T1000 (cell line): ENCODE results near the gene DDR1.
"Not testable (repeated sequence)": the region's sequence is repeated elsewhere in the genome, so short reads cannot be mapped to it uniquely, and the experiment has no call there.

Source experiments
- DNase-seq: peaks from one replicate; lab custom pipeline; 2025; ENCODE audit warnings: mixed read lengths; lab: John Stamatoyannopoulos, UW

DDR1 gene

DNA sequence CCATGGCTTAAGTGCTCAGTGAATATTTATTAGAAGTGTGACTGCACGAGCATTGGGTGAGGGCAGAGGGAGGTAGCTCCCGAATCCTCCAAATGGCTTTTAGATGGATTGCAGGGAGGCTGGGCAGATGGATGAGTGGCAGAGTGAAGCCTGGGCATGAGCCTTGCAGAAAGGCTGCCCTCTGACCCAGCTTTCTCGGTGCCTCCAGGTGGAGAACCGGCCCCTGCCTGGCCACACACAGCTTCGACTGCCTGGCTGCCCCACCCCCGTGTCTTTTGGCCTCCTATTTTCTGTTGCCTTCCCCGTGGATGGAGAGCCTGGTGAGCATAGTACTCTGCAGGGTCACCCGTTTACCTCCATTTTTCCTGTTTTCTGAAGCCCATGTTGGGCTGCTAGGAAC is 33.2 kb downstream of the DDR1 start:
- DNase-seq: no peak

DNA sequence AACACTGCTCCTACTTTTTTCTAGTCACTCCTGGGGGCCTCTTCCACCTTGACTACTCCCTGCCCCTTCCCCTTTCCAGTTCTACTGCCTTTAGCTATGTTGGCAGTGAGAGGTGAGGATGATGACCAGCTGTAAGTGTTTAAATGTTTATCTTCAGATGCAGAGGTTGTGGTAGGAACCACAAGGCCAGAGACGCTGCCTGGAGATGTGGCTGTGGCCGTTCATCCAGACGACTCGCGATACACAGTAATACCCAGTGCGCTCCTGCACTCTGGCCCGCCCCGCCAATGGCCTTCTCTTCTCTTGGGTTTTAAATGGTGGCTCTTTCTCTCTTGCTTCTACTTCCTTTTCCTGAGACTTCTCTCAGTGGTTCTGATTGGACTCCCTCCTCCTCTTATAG is 34.4 kb downstream of the DDR1 start:
- no peak for DNase-seq

GRCh38 chr6:30922447-30922852 is 38.1 kb downstream of the DDR1 start:
- DNase-seq: no peak

DNA sequence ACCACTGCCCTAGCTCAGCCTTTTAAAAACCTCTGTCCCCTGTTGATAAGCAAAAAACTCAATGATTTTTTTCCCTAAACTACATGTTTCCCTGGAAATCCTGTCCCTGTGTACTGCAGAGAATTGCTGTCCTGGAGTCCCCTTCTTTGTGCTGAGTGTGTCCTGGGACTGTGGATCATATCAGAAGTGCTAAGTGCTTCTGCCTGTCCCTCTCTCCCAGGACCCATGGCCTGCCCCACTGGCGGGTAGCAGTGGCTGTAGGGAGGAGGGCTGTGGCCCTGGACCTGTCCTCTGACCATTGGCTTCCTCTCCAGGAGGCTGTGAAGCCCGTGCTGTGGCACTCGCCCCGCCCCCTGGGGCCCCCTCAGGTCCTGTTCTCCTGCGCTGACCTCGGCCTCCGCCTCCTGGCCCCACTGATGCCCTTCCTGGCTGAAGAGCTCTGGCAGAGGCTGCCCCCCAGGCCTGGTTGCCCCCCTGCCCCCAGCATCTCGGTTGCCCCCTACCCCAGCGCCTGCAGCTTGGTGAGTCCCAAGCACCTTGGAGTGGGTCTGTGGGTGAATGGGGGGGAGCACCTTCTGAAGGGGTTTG is 39.8 kb downstream of the DDR1 start:
- not testable (repeated sequence) for DNase-seq

DNA sequence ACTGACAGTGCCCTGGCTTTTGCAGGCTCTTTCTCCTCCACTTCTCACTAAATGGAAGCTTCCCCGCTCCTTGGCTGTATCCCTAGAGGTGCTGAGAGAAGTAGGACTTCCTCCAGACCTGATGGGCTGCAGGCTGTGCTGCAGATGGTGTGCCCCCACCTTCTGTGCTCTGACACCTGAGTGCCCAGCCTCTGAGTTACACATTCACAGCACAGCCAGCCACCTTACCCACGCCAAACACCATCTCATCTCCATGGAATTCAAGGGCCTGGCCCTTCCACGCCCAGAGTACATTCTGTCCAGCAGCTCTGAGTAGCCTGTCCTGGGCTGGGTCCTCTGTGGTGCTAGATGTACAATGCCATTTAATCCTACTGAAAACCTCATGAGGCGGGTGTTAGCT is 42.3 kb downstream of the DDR1 start:
- no peak for DNase-seq

GRCh38 chr6:30927080-30927479 is 42.8 kb downstream of the DDR1 start:
- DNase-seq: not testable (repeated sequence)

- no peak for DNase-seq
Observed at GRCh38 chr6:30928677-30929076, 44.4 kb downstream of the DDR1 start.

DNA sequence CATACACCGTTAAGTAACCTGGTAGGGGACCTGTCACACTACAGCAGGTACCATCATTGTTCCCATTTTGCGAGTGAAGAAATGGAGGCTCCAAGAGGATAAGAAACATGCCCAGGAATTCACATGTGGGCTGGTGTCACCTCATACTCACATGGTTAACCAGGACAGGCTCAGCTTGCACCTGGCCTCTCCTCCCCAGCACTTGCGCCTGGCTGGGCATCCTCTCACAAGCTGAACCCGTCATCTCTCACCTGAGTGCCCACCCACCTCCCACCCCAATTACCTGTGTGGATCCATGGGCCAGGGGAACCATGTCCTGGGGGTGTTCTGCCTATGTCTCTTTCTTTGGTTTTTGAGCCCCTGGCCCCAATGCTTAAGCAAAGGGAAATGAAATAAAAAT is 46.2 kb downstream of the DDR1 start:
- no peak for DNase-seq

DNA sequence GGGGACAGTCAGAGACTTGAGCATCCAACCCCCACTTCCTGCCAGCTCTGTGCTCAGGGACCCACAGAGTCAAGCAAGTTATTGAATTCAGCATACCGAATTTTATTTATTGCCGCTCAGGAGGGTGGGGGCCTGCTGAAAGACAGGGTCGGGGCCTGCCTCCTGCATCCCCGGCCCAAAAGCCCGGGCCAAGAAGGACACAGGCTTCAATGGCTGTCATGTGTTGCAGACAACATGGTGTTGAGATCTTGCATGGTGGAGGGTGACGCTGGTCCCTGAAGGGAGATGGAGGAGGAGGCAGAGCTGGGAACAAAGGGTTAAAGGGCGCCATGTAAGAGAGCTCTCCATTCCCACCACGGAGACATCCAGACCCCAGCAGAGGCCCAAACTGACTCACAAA is 47.0 kb downstream of the DDR1 start:
- no peak for DNase-seq

GRCh38 chr6:30931969-30932645 is 47.8 kb downstream of the DDR1 start, which contains the start of gene SFTA2:
SFTA2 (minus strand) TSS chr6:30932170; CDS start chr6:30932096, 74 bp downstream.
- DNase-seq: no peak

DNA sequence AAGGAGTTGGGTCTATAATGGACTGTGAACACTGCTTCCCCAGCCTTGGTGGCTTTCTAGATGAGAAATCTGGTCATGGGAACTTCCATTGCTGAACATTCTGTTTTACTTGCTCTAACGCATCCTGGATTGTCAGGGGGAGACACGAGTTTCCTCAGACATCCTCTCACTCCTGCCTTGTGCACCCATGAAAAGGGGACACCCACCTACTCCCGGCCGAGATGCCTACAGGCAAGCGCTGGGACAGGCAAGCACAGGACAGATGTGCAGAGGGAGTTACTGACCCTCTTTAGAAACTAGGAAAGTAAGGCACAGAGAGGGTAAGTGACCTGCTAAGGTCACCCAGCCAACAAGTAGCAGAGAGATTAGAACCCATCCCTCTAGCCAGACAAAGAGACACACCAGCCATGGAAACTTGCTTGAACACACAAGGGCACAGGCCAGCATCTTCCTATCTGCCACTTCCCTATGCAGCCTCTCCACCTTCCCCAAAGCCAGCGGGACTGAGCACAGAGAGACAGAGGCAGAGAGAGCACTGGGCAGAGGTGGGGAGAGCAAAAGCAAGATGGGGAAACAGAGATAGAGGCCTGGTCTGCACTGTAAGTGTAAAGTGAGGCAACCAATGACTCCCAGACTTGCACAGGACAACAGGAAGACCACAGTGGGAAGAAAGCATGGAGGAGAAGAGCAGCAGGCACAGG is 48.5 kb downstream of the DDR1 start:
- DNase-seq: no peak

DNA sequence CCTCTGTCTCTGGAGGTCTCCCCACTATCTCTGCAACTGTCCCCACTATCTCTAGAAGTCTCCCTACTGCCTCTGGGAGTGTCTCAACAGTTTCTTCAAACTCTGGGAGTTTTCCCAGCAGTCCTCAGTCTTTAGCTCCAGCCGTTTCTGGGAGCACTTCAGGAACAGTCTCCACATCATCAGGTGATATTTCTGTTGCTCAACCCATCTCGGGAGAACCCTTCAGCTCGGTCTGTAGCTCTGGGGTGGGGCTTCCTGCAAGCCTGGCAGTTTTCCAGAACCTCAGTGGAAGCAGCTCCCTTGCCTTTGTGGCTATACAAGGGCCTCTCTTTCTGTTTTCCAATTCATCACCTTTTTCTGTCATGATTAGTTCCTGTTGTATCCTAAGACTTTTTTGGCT is 50.7 kb downstream of the DDR1 start:
- DNase-seq: no peak

DNA sequence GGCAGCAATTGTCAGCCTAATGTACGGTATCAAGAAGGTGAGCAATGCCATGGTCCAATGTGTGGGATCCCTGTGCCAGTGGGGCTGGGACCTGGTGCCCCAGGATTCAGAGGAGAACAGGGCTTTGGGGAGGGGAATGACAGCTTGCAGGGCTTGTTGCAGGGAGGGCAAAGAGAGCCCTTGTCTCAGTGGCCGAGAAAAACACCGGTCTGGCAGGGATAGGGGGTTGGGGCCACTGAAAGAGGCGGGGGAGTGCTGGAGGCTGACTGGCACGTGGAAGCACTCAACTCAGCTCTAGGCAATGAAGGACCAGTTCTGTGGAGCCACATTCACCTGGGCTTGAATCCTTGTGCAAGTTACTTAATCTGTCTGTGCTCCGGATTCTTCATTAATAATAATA is 52.9 kb downstream of the DDR1 start:
- DNase-seq: no peak

DNA sequence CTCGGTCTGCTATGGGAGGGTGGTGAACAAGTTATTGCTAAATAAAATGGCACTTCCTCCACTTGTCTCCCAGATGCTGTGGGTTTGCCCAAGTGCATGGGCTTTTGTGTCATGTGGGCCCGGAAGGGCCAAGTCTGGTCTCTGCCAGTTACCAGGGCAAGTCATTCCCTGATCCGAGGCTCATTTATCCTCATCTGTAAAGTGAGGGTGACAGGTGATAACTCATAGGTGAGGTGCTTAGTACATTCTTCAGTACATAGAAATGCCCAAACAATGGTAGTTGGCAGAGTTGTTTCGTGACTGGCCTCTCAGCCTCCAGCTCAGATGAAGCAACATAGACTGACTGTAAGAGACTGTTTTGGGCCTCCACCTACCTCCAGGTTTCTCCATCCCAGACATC is 54.4 kb downstream of the DDR1 start:
- no peak for DNase-seq

DNA sequence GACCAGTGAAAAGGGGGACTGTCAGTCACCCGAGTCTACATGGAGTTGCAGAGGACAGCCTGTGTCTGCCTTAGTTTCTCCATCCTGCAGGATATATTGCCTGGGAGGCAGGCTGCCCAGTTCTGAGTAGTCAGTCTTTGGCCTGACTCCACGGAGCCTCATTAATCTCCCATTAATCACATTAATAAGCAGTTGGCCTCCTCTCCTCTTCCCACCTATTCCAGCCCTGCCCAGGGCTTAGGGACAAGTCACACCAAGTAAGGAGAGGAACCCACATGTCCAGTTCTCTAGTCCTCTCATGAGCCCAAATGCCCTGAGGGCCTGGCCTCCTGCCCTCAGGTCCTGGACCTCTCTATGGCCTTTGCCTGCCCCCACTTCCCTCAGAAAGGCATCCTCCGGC is 55.2 kb downstream of the DDR1 start:
- no peak for DNase-seq

DNA sequence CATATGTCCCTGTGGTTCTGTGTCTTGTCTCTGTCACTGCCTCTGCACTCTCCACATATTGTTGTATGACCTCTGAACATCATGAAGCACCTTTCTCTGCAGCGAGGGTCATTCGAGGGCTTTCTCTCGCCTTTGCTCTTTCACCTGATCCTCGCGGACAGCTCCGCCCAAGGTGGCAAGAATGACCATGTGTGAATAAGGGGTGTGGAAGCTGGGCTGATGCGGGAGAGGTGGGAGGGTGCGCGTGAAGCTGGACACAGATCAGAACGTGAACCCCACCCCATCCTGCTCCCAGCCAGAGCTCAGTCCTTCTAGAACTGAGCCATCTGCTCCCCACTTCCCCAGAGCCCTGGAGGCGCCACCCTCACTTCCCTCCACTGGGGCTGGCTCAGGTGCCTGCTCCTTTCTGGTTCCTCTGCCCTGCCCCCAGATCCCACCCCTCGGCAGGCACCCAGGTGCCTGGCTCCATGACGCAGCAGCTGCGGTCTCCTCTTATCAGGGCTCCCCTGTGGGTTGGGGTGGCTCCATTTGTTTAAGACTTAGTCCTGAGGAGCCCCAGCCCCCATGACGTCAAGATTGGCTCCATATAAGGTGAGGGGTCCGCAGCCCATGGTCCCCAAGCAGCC is 56.2 kb downstream of the DDR1 start, which contains the start of gene MUCL3:
MUCL3 (plus strand) TSS at position 613 of the 626 bp plus-strand sequence. CDS start 27 bp downstream, outside the sequence.
- no peak for DNase-seq

GRCh38 chr6:30942338-30943060 is 58.2 kb downstream of the DDR1 start:
- peak; percentile 66 for DNase-seq

GRCh38 chr6:30944051-30944450 is 59.7 kb downstream of the DDR1 start:
- no peak for DNase-seq

GRCh38 chr6:30945281-30945680 is 61.0 kb downstream of the DDR1 start:
- no peak for DNase-seq

DNA sequence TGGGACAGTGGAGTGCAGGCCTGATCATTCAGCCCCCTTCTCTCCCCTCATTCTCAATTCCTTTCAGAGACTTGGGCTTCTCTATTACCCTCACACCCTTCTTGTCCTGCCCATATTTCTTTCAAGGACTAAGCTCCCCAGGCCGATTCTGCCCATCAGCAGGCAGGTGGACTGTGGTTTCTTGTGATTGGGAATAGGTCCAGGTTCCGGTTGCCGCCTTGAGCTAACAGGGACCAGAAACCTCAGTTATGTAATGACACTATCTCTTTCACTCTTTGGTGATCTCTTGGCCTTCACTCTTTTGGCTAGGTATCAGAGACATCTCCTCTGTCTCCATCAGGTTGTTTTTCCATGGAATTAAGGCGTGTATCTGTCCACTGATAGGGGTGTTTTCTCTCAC is 62.9 kb downstream of the DDR1 start:
- no peak for DNase-seq

DNA sequence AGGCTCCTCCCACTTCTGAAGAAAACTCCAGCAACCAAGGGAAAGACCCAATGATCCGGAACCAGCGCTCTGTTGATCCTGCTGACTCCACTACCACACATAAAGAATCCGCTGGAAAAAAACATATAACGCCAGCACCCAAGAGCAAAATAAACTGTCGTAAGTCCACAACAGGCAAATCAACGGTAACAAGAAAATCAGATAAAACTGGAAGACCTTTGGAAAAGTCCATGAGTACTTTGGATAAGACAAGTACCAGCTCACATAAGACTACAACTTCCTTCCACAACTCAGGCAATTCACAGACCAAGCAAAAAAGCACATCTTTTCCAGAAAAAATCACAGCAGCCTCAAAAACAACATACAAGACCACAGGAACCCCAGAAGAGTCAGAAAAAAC is 64.5 kb downstream of the DDR1 start:
- DNase-seq: no peak
